Lung microvascular endothelial cell (primary cell): ENCODE data around the gene ZNF148. TPM values are rescaled to one million over a fixed set of nuclear protein-coding genes. Genes with fewer than 3 reads are reported as not detected.
"Not testable (repeated sequence)": the region's sequence is repeated elsewhere in the genome, so short reads cannot be mapped to it uniquely, and the experiment has no call there.

Experiments used
- DNase-seq, 2 donors: peaks; one replicate each; pipeline versions ENCODE4 v3.0.0 to v3.0.0-alpha.2; 2010; ENCODE audit warnings: low read depth in 2 of 2
- total RNA-seq: library from RNA; depleted of rRNA; stranded (reverse); fragments of >200 nt; gene quantifications from 2 replicates; pipeline ENCODE4 v1.2.1, GENCODE V29; 2014

Gene ZNF148
- total RNA-seq, 1 donor from 2014 or later = 20.8 TPM

GRCh38 chr3:125375950-125376679 lies 990 bp upstream of the ZNF148 start:
- peak in 1 of 2 donors; percentile 12 for DNase-seq

GRCh38 chr3:125374501-125374995 lies 577 bp downstream of the ZNF148 start:
- DNase-seq = peak; percentile 51 to 52

GRCh38 chr3:125367403-125368230 lies 7.5 kb downstream of the ZNF148 start:
- DNase-seq = peak in 1 of 2 donors; percentile 21

GRCh38 chr3:125366132-125366531 lies 9.0 kb downstream of the ZNF148 start:
- DNase-seq = no peak

- DNase-seq = no peak
Measured at GRCh38 chr3:125359700-125360099, 15.4 kb downstream of the ZNF148 start.

- no peak for DNase-seq
Measured at GRCh38 chr3:125358923-125359322, 16.2 kb downstream of the ZNF148 start.

DNA sequence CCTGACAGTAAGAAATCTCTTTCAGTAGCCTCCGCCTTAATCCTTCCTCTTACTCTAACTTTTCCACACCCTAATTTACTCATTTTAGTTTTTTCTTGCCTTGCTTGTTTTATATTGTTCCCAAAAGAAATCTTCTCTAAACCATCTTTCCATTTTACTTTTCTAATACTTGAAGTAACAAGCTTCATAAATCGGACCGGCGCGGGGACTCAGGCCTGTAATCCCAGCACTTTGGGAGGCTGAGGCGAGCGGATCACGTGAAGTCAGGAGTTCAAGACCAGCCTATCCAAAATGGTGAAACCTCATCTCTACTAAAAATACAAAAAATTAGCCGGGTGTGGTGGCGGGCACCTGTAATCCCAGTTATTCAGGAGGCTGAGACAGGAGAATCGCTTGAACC lies 17.3 kb downstream of the ZNF148 start:
- DNase-seq = no peak

- DNase-seq = peak; percentile 58 to 61
Measured at GRCh38 chr3:125357032-125357658, 18.0 kb downstream of the ZNF148 start.

DNA sequence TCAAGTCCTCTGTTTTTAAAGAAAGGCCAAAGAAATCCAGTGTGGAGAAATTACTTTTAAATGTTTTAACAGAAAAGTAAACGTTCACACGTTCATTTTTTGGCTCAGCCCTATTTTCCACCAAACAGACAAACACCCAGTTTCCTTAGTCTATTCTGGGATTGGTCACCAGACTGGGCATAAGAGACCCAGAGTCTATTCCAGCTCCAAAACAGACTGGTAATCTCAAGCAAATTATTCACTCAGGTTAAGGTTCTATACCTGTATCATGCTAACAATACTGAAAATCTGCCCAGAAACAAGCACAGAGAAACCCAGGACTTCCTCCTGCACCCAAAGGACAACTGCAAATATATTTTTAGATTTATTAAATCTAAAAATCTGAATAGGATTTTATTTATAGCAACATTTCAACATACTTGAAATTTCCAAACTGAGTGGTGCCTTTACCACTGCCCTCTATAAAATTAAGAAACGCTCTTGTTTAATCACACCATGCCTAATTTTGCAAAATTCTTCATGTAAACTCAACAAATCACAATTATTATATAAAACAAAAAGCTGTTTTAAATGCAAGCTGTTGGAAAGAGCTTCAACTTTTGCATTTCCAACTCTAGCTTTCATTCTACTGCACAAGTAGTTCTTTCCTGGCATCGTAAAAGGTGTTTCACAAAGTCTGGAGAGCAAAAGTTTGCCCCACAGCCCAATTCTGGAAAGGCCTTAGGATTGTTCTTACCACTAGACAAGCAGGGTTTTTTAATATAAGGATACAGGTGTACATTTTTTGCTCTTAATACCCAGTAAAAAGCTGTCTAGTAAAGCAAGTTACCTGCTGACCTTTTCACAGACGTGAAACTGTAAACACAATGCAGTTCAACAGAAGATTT lies 18.7 kb downstream of the ZNF148 start:
- peak in 1 of 2 donors; percentile 48 for DNase-seq

DNA sequence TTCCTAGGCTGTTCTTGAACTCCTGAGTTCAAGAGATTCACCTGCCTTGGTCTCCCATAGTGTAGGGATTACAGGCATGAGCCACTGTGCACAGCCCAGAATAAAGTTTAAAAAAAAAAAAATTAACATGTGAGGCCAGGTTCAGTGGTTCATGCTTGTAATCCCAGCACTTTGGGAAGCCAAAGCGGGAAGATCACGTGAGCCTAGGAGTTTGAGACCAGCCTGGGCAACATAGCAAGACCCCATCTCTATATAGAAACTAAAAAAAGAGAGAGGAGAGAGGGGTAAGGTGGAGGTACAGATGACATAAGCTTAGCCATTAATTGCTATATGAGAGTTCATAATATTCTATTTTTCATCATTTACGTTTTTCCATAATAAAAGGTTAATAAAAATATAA lies 21.5 kb downstream of the ZNF148 start:
- DNase-seq = no peak

DNA sequence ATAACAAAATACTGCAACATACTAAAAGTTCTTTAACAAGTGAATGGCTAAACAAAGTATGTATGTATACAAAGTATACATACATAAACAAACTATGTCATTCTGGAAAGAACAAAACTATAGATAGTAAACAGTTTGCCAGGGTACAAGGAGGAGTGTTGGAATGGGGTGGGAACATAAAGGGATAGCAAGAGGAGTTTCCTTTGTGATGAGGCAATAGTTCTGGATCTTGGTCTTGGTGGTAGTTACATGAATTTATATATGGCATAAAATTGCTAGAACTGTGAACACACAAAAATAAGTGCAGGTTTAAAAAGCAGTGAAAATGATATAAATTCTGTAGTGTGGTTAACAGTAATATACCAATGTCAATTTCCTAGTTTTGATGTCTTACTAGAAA lies 22.0 kb downstream of the ZNF148 start:
- DNase-seq = no peak

DNA sequence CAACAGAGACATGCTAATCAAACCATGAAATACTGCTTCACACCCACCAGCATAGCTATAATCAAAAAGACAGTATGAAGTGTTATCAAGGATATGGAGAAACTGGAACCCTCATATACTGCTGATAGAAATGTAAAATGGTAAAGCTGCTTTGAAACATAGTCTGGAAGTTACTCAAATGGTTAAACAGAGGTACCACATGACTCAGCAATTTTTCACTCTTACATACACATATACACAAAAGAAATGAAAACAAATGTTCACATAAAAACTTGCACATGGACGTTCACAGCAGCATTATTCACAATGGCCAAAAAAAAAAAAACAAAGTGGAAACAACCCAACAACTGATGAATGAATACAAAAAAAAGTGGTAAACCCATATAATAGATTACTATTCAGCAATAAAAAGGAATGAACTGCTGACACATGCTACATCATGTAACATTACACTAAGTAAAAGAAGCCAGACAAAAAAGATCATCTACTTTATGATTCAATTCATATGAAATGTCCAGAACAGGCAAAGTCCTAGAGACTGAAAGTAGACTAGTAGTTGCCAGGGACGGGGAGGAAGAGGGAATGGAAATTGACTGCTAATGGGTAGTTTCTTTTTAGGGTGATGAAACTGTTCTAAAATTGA lies 23.2 kb downstream of the ZNF148 start:
- DNase-seq = peak; percentile 10 to 46

- no peak for DNase-seq
Measured at GRCh38 chr3:125351152-125351551, 24.0 kb downstream of the ZNF148 start.

DNA sequence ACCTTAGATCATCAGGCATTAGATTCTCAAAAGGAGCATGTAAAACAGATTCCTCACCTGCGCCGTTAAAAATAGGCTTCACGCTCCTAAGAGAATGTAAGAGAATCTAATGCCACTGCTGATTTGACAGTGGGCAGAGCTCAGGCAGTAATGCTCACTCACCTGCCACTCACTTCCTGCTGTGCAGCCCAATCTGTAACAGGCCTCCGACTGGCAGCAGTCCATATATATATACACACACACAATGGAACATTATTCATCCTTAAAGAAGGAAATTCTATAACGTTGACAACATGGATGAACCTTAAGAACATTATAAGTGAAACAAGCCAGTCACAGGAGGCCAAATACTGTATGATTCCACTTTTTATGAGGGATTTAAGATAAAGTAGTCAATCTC lies 24.5 kb downstream of the ZNF148 start:
- DNase-seq = peak in 1 of 2 donors; percentile 78

DNA sequence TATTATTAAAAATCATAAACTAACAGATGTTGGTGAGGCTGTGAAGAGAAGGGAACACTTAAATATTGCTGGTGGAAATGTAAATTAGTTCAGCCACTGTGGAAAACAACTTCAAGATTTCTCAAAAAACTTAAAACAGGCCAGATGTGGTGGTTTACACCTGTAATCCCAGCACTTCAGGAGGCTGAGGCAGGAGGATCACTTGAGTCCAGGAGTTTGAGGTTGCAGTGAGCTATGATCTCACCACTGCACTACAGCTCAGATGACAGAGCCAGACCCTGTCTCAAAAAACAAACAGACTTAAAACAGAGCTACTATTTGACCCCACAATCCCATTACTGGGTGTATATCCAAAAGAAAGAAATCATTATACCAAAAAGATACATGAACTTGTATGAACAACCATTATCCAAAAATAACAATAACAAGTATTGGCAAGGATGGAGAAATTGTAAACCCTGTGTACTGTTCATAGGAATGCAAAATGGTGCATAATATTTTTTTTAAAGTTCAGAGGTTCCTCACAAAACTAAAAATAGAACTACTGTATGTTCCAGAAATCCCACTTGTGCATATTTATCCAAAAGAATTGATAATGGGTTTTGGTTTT lies 25.5 kb downstream of the ZNF148 start:
- peak in 1 of 2 donors; percentile 27 for DNase-seq

GRCh38 chr3:125349055-125349454 lies 26.1 kb downstream of the ZNF148 start:
- DNase-seq = no peak

DNA sequence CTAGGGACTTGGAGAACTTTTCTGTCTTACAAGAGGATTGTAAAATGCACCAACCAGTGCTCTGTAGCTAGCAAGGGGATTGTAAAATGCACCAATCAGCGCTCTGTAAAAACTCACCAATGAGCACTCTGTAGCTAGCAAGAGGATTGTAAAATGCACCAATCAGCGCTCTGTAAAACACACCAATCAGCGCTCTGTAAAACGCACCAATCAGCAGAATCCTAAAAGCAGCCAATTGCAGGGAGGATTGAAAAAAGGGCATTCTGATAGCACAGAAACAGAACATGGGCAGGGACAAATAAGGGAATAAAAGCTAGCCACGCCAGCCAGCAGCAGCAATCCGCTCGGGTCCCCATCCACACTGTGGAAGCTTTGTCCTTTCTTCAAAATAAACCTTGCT lies 31.8 kb downstream of the ZNF148 start:
- not testable (repeated sequence) for DNase-seq

GRCh38 chr3:125340121-125340520 lies 35.0 kb downstream of the ZNF148 start:
- no peak for DNase-seq

GRCh38 chr3:125337506-125337905 lies 37.6 kb downstream of the ZNF148 start:
- DNase-seq = no peak
